GM20000 (cell line): ENCODE results near the gene PLXNC1.

ENCODE experiments used
- DNase-seq: peaks from one replicate; pipeline ENCODE4 v3.0.0; 2012; ENCODE audit warnings: low spot score
- CTCF ChIP-seq: IDR thresholded peaks from 2 replicates; pipeline ENCODE4 v1.5.1; 2012; ENCODE audit warnings: mild to moderate bottlenecking, control low read depth; ENCODE audit errors: extremely low read depth, missing control alignments

PLXNC1 gene

GRCh38 chr12:94277426-94278000 lies 129.1 kb downstream of the PLXNC1 start:
- DNase-seq: no peak
- TF ChIP-seq CTCF: no peak

- TF ChIP-seq CTCF: no peak
- no peak for DNase-seq
These were observed 131.7 kb downstream of the PLXNC1 start for GRCh38 chr12:94280063-94280462.

GRCh38 chr12:94282675-94283074 lies 134.3 kb downstream of the PLXNC1 start:
- no peak for TF ChIP-seq CTCF
- DNase-seq: no peak

GRCh38 chr12:94284046-94284445 lies 135.7 kb downstream of the PLXNC1 start:
- no peak for DNase-seq
- TF ChIP-seq CTCF: no peak

GRCh38 chr12:94284859-94285258 lies 136.5 kb downstream of the PLXNC1 start:
- no peak for DNase-seq
- TF ChIP-seq CTCF: no peak

GRCh38 chr12:94285943-94286582 lies 137.7 kb downstream of the PLXNC1 start:
- no peak for DNase-seq
- no peak for TF ChIP-seq CTCF

- DNase-seq: no peak
- no peak for TF ChIP-seq CTCF
These were observed 138.3 kb downstream of the PLXNC1 start for GRCh38 chr12:94286583-94287244.
